Central memory CD8-positive, alpha-beta T cell (primary cell): ENCODE data around the gene OR10G8.
"Not testable (repeated sequence)": the region's sequence is repeated elsewhere in the genome, so short reads cannot be mapped to it uniquely, and the experiment has no call there.

Experiments used
- ATAC-seq: fragments of 150-1000 bp; cut with Tn5 transposase; replicated peaks from 2 replicates; pipeline ENCODE4 v1.10.0; 2022; ENCODE audit warnings: mild to moderate bottlenecking, moderate FRiP score, moderate number of reproducible peaks; ENCODE audit not compliant: poor library complexity, severe bottlenecking; ENCODE audit errors: extremely low read depth
- DNase-seq, 2 donors: peaks; one replicate each; pipeline ENCODE4 v3.0.0; 2021; ENCODE audit warnings: low spot score in 2 of 2
- H3K27ac Mint-ChIP-seq: one replicate; pipeline ENCODE4 v1.8.0; 2022; ENCODE audit warnings: low read depth, mild to moderate bottlenecking, moderate library complexity, mixed read lengths
- H3K27me3 Mint-ChIP-seq: one replicate; pipeline ENCODE4 v1.8.0; 2022; ENCODE audit warnings: mixed read lengths
- H3K36me3 Mint-ChIP-seq: one replicate; pipeline ENCODE4 v1.8.0; 2022; ENCODE audit warnings: mild to moderate bottlenecking, moderate library complexity, mixed read lengths; ENCODE audit not compliant: insufficient read depth
- H3K4me1 Mint-ChIP-seq: one replicate; pipeline ENCODE4 v1.8.0; 2022; ENCODE audit warnings: mixed read lengths
- H3K4me3 Mint-ChIP-seq: one replicate; pipeline ENCODE4 v1.8.0; 2022; ENCODE audit warnings: mild to moderate bottlenecking, moderate library complexity, mixed read lengths
- H3K9me3 Mint-ChIP-seq: one replicate; pipeline ENCODE4 v1.8.0; 2022; ENCODE audit warnings: mixed read lengths

The OR10G8 gene, protein sequence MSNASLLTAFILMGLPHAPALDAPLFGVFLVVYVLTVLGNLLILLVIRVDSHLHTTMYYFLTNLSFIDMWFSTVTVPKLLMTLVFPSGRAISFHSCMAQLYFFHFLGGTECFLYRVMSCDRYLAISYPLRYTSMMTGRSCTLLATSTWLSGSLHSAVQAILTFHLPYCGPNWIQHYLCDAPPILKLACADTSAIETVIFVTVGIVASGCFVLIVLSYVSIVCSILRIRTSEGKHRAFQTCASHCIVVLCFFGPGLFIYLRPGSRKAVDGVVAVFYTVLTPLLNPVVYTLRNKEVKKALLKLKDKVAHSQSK

DNA sequence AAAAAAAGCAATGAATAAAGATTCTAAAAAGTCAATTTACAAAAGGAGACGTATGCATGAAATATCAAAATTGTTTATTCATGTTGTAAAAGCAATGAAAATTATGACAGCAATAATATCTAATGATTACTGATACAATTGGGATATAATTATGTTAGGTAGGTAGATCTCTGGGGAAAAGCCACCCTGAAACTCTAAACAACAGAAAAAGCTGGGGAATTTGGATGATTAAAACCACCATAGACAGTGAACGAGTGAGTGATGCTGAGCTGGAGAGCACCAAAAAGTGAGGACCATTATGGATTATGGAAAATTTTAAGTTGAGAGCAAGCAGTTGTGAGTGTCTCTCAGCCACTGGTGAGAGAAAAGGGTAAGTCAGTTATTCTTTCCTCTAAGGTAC is at the start of gene OR10G8:
TSS of gene OR10G8 (plus strand) at position 301 of the 400 bp plus-strand sequence. CDS start 2,825 bp downstream, outside the sequence.
- H3K9me3 Mint-ChIP-seq = no peaks in the 10 kb centered on the region
- no peaks in the 10 kb centered on the region for H3K4me1 Mint-ChIP-seq
- no peak within 1 kb of the TSS for H3K4me3 Mint-ChIP-seq
- no peak for DNase-seq
- H3K27me3 Mint-ChIP-seq = no peaks in the 10 kb centered on the region
- H3K27ac Mint-ChIP-seq = no peak within 1 kb of the TSS
- no peaks in the 10 kb centered on the region for H3K36me3 Mint-ChIP-seq
- ATAC-seq = no peak

DNA sequence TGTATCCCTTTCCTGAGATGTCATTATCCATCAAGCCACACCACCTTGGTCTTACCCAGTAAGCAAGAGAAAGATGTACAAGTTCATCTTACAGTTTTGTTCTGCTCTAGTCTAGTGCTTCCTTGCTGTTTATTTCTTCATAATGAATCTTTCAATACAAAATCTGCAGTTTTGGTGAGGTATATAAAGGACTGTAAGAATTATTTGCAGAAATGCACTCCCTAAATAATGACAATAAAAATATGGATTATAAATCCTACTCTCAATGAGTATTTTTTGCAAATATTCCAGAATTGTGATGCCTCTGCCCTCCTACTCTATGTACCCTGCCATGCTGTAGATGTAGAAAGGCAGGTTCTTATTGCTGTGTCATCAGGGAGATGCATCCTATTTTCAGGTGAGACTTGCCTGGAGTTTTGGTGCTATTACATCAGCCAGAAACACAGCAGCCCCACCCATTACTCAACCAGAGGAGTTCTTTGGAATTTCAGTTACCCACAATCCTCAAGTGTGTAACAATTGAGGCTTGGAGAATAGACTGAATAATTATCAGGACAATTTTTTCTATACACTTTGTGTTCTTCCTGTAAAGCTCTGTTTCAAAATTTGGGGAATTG is 48.8 kb upstream of the OR10G8 start, which contains the start of gene OR10S1:
TSS of gene OR10S1 (minus strand) at position 51 of the 617 bp plus-strand sequence. CDS start 117 bp downstream, outside the sequence.
- H3K4me1 Mint-ChIP-seq = no peaks in the 10 kb centered on the region
- H3K4me3 Mint-ChIP-seq = no peak within 1 kb of the TSS
- DNase-seq = no peak
- peaks cover 10% of the 10 kb centered on the region for H3K9me3 Mint-ChIP-seq
- no peaks in the 10 kb centered on the region for H3K36me3 Mint-ChIP-seq
- no peak within 1 kb of the TSS for H3K27ac Mint-ChIP-seq
- H3K27me3 Mint-ChIP-seq = no peaks in the 10 kb centered on the region
- no peak for ATAC-seq

GRCh38 chr11:123979311-123979710 is 47.3 kb upstream of the OR10G8 start:
- Mint-ChIP-seq H3K27ac (no peak overlapping the region), H3K36me3 (no peaks in the 10 kb centered on the region)
- ATAC-seq = no peak

DNA sequence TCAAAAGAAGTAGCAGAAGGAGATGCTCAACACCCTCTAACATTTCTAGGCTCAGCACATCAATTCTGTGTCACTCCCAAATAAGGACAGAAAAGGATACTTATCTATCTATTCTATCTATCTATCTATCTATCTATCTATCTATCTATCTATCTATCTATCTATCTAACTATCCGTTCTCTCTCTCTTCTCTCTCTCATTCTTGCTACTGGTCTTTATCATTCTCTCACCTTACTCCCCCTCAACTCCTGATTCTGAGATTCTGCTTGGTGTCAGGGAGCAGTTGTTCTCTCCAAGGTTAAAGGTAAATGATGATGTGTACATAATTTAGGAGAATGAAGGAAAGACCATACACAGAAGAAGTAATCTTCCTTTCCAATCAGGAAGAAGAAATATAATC is 31.5 kb upstream of the OR10G8 start, which contains the start of gene OR10G6:
TSS of gene OR10G6 (minus strand) at position 43 of the 400 bp plus-strand sequence. CDS start at position 43, 0 bp downstream.
- H3K27ac Mint-ChIP-seq = no peak within 1 kb of the TSS
- H3K27me3 Mint-ChIP-seq = no peaks in the 10 kb centered on the region
- DNase-seq = no peak
- no peaks in the 10 kb centered on the region for H3K36me3 Mint-ChIP-seq
- no peaks in the 10 kb centered on the region for H3K9me3 Mint-ChIP-seq
- ATAC-seq = no peak
- H3K4me1 Mint-ChIP-seq = no peaks in the 10 kb centered on the region
- no peak within 1 kb of the TSS for H3K4me3 Mint-ChIP-seq

More at GRCh38 chr11:123979311-123979710, 47.3 kb upstream of the OR10G8 start:
- no peak overlapping the region for H3K4me3 Mint-ChIP-seq
- no peaks in the 10 kb centered on the region for H3K4me1 Mint-ChIP-seq
- peaks cover 22% of the 10 kb centered on the region for H3K9me3 Mint-ChIP-seq
- DNase-seq = no peak
- H3K27me3 Mint-ChIP-seq = no peaks in the 10 kb centered on the region

- no peaks in the 10 kb centered on the region for H3K4me1 Mint-ChIP-seq
- H3K4me3 Mint-ChIP-seq = no peak within 1 kb of the TSS
- H3K9me3 Mint-ChIP-seq = no peaks in the 10 kb centered on the region
- no peak for ATAC-seq
- H3K27me3 Mint-ChIP-seq = no peaks in the 10 kb centered on the region
- no peaks in the 10 kb centered on the region for H3K36me3 Mint-ChIP-seq
- DNase-seq = no peak
- H3K27ac Mint-ChIP-seq = no peak within 1 kb of the TSS
Observed at GRCh38 chr11:124012697-124013096, 13.9 kb upstream of the OR10G8 start, which contains the start of gene OR10G4. OR10G4 (plus strand) TSS chr11:124012997; CDS start chr11:124015575, 2,578 bp downstream.

DNA sequence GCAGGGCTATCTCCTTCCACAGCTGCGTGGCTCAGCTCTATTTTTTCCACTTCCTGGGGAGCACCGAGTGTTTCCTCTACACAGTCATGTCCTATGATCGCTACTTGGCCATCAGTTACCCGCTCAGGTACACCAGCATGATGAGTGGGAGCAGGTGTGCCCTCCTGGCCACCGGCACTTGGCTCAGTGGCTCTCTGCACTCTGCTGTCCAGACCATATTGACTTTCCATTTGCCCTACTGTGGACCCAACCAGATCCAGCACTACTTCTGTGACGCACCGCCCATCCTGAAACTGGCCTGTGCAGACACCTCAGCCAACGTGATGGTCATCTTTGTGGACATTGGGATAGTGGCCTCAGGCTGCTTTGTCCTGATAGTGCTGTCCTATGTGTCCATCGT is 10.8 kb upstream of the OR10G8 start:
- H3K27ac Mint-ChIP-seq, ATAC-seq, H3K27me3 Mint-ChIP-seq, DNase-seq, H3K36me3 Mint-ChIP-seq, H3K4me3 Mint-ChIP-seq, H3K4me1 Mint-ChIP-seq, H3K9me3 Mint-ChIP-seq: not testable (repeated sequence)

DNA sequence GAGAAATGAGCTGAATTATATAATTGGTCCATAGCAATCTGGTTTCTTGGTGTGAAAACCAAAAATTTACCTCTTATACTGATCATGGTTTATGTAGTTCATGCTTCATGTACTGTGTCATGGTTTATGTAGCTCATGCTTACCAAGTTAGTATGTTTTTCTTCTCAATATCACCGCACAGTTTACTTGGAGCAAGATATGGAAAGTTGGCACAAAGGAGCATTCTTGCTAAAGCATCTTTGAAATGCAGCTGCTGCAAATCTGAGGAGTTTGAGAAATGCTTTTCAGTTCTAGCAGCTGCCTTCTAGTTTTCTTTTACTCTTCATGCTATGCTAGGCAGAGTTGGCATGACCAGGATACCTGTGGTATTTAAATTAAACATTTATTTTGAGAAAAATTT is 10.1 kb downstream of the OR10G8 start:
- peaks cover 6% of the 10 kb centered on the region for H3K27me3 Mint-ChIP-seq
- no peaks in the 10 kb centered on the region for H3K9me3 Mint-ChIP-seq
- DNase-seq (no peak), ATAC-seq (no peak)
- H3K36me3 Mint-ChIP-seq = no peaks in the 10 kb centered on the region
- H3K4me1 Mint-ChIP-seq = no peaks in the 10 kb centered on the region
- H3K27ac Mint-ChIP-seq = no peak overlapping the region
- no peak overlapping the region for H3K4me3 Mint-ChIP-seq

DNA sequence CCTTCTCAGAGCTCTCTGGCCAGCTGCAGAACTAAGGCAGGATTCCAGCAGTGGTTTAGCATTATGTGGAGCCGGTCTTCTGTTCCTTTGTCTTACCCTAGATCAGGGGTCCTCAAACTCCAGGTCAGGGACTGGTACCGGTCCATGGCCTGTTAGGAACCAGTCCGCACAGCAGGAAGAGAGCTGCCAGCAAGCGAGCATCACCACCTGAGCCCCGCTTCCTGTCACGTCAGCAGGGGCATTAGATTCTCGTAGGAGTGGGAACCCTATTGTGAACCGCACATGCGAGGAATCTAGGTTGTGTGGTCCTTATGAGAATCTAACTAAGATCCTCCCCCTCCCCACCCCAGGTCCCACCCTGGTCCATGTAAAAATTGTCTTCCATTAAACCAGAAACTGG is 13.0 kb downstream of the OR10G8 start:
- DNase-seq = no peak
- Mint-ChIP-seq H3K4me1 (no peaks in the 10 kb centered on the region), H3K9me3 (no peaks in the 10 kb centered on the region), H3K27ac (no peak overlapping the region), H3K27me3 (peaks cover 6% of the 10 kb centered on the region), H3K4me3 (no peak overlapping the region), H3K36me3 (no peaks in the 10 kb centered on the region)
- ATAC-seq = no peak

DNA sequence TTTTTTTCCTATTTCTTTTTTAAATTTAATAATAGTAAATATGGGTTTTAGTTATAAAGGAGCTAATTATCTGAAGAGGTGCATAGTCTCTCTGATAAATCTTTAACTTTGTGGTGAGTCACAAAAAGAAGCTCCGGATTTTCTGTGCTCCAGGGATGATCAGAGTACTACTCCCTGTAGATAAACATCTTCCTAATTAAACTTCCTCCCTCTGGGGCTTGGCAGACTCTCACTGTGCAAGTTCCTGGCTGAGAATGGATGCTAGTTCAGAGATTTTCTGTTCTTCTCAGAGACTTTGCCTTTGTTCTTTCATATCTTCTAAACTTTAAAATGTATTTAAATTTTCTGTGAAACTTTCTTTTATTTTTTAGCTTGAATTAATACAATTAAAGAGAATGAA is 14.7 kb downstream of the OR10G8 start, which contains the start of gene OR10G7:
TSS of gene OR10G7 (minus strand) at position 72 of the 400 bp plus-strand sequence. CDS start 2,324 bp downstream, outside the sequence.
- Mint-ChIP-seq H3K4me1 (no peaks in the 10 kb centered on the region), H3K27ac (no peak within 1 kb of the TSS), H3K27me3 (no peaks in the 10 kb centered on the region), H3K36me3 (no peaks in the 10 kb centered on the region), H3K9me3 (no peaks in the 10 kb centered on the region), H3K4me3 (no peak within 1 kb of the TSS)
- no peak for DNase-seq
- no peak for ATAC-seq

DNA sequence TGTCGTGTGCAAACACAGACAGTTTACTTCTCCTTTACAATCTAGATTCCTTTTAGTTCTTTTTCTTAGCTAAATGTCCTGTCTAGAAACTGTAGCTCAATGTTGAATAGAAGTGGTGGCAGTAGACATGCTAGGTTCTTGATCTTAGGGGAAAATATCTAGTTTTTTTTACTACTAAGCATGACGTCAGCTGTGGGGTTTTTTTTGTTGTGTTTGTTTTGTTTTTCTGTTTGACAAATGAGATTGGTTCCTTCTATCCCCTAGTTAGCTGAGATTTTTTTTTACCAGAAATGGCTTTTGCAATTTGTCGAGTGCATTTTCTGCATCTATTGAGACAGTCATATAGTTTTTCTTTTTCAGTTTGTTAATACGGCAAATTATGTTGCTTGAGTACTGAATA is 16.8 kb downstream of the OR10G8 start:
- Mint-ChIP-seq H3K27ac (no peak overlapping the region), H3K4me1 (no peaks in the 10 kb centered on the region), H3K9me3 (no peaks in the 10 kb centered on the region), H3K27me3 (no peaks in the 10 kb centered on the region), H3K4me3 (no peak overlapping the region), H3K36me3 (no peaks in the 10 kb centered on the region)
- DNase-seq = no peak
- no peak for ATAC-seq

DNA sequence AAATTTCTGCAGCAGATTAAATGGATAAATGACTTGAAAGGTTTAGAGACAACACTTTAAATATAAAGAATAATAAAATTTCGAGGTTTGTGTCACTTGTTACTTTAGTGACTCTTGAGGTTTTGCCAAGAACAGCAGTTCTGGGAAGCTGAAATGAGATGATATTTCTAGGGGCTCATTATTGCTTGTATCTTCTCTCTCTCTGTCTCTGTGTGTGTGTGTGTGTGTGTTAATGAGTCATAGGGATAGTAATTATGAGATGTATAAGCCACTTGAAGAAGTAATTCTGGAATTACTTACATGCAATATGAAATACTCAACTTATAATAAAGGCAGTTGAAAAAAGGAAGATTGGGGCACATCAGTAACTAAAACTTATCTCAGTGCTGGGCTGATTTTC is 24.1 kb downstream of the OR10G8 start:
- Mint-ChIP-seq H3K4me1 (no peaks in the 10 kb centered on the region), H3K9me3 (no peaks in the 10 kb centered on the region), H3K36me3 (peaks cover 2% of the 10 kb centered on the region), H3K27me3 (no peaks in the 10 kb centered on the region), H3K4me3 (no peak overlapping the region), H3K27ac (no peak overlapping the region)
- no peak for DNase-seq
- no peak for ATAC-seq

DNA sequence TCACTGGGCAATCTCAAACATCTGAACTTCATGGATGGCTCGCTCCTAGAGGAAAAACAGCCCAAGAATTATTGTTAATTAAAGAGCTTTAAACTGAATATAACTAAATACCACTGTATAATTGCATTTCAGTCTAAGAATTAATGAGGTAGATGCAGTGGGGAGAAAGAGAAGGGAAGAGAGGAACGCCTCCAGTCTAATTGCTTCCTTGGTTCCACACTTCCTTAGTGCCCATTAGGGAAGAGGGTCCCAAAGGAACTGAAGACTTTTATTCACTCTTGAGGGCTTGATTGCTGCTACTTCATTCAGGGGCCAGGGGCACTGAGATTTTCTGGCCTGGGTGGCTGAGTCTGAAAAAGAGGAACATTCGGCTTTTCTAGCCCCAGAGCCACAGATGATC is 26.4 kb downstream of the OR10G8 start:
- DNase-seq (no peak), ATAC-seq (no peak)
- no peak overlapping the region for H3K4me3 Mint-ChIP-seq
- no peaks in the 10 kb centered on the region for H3K9me3 Mint-ChIP-seq
- no peaks in the 10 kb centered on the region for H3K4me1 Mint-ChIP-seq
- H3K36me3 Mint-ChIP-seq = peaks cover 2% of the 10 kb centered on the region
- H3K27me3 Mint-ChIP-seq = no peaks in the 10 kb centered on the region
- H3K27ac Mint-ChIP-seq = no peak overlapping the region

- H3K4me1 Mint-ChIP-seq = no peaks in the 10 kb centered on the region
- peaks cover 53% of the 10 kb centered on the region for H3K27me3 Mint-ChIP-seq
- H3K4me3 Mint-ChIP-seq = no peak overlapping the region
- ATAC-seq (no peak), DNase-seq (no peak)
- peaks cover 2% of the 10 kb centered on the region for H3K36me3 Mint-ChIP-seq
- no peaks in the 10 kb centered on the region for H3K9me3 Mint-ChIP-seq
- H3K27ac Mint-ChIP-seq = no peak overlapping the region
Observed at GRCh38 chr11:124068601-124069110, 42.1 kb downstream of the OR10G8 start.
